ENCODE results near the gene PLB1. TPM values are rescaled to one million over a fixed set of nuclear protein-coding genes. Genes with fewer than 3 reads are reported as not detected.

The PLB1 gene
- polyA plus RNA-seq, 3 donors, result 20.2 to 35.8 (median 23.9) TPM

GRCh38 chr2:28626376-28626775, 130.5 kb downstream of the PLB1 start:
- Histone ChIP-seq H2AFZ (ENCODE audit: insufficient read depth, low read depth, low read length, poor library complexity, severe bottlenecking) (no peak overlapping the region), H3K36me3 (replicated peaks in 1 of 2; ENCODE audit: control insufficient read depth in 1 of 2, insufficient read depth in 2 of 2, low read length in 2 of 2) (peaks cover 46 to 54% of the 10 kb centered on the region in 2 donors), H4K20me1 (ENCODE audit: insufficient read depth, low read length) (no peaks in the 10 kb centered on the region), H3K9ac (ENCODE audit: insufficient read depth, low read length, poor library complexity, severe bottlenecking) (no peak overlapping the region), H3K4me2 (replicated peaks; ENCODE audit: extremely low read depth, low read length, poor library complexity, severe bottlenecking) (no peak overlapping the region), H3K79me2 (ENCODE audit: insufficient read depth, low read length) (no peaks in the 10 kb centered on the region), H3K9me3 (replicated peaks in 1 of 2; ENCODE audit: control insufficient read depth in 1 of 2, insufficient read depth in 1 of 2, low read length in 2 of 2) (no peaks in the 10 kb centered on the region), H3K4me1 (ENCODE audit: control insufficient read depth in 1 of 2, insufficient read depth in 2 of 2, low read length in 2 of 2) (peaks cover 27 to 30% of the 10 kb centered on the region in 2 donors), H3K27me3 (ENCODE audit: control insufficient read depth in 2 of 2, insufficient read depth in 2 of 2, low read length in 2 of 2) (no peaks in the 10 kb centered on the region), H3K27ac (ENCODE audit: low read depth in 1 of 2, low read length in 2 of 2) (no peak overlapping the region), H3K4me3 (replicated peaks in 1 of 3; ENCODE audit: low read depth in 2 of 3, low read length in 3 of 3) (no peak overlapping the region)
- Mint-ChIP-seq H3K27me3 (ENCODE audit: low read depth in 3 of 3) (peaks cover 0 to 3% (median 3%) of the 10 kb centered on the region in 3 donors), H3K36me3 (peaks cover 44 to 71% of the 10 kb centered on the region in 2 donors), H3K27ac (peak overlapping the region in 6 of 7 donors; percentile 32 to 99 (median 98)), H3K9me3 (no peaks in the 10 kb centered on the region), H3K4me1 (peaks cover 37% of the 10 kb centered on the region), H3K4me3 (no peak overlapping the region)
- no peak for DNase-seq
- intact Hi-C loops (cut with micrococcal nuclease), result no loop called here
- no peak for TF ChIP-seq CTCF (IDR thresholded peaks at IDR 0.05)
- WGBS (ENCODE audit: insufficient coverage), result 100% methylated on average over 1 of the region's 5 CpGs

DNA sequence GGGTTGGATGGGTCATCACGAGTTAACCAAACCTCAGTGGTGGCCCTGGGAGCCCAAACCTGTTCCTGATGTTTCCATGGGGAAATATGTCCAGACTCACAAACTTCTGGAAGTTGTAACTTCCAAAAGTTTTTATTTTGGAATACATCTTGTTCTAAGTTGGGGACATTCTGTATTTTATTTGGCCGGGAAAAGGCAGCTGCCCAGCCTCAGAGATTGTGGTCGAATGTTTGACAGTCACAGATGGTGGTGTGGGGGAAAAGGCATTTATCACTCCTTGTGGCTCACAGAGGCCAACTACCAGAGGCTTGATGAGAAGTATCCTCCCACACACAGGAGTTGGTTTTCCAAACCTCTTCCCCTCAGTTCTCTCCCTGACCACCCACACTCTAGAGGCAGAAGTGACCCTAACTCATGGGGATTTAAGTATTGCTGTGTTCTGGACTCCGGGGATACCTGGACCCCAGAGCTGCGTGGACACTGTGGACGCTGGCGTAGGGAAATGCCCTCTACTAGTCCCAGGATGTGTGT, 131.1 kb downstream of the PLB1 start:
- H3K27ac Mint-ChIP-seq, result peak overlapping the region in 6 of 7 donors; percentile 65 to 98 (median 77)
- peaks cover 21 to 25% of the 10 kb centered on the region in 2 donors for H3K4me1 ChIP-seq (ENCODE audit: control insufficient read depth in 1 of 2, insufficient read depth in 2 of 2, low read length in 2 of 2)
- H3K4me1 Mint-ChIP-seq, result peaks cover 31% of the 10 kb centered on the region
- no peak overlapping the region for H2AFZ ChIP-seq (ENCODE audit: insufficient read depth, low read depth, low read length, poor library complexity, severe bottlenecking)
- H3K9me3 ChIP-seq (replicated peaks in 1 of 2; ENCODE audit: control insufficient read depth in 1 of 2, insufficient read depth in 1 of 2, low read length in 2 of 2), result no peaks in the 10 kb centered on the region
- H3K79me2 ChIP-seq (ENCODE audit: insufficient read depth, low read length), result no peaks in the 10 kb centered on the region
- peaks cover 49 to 77% of the 10 kb centered on the region in 2 donors for H3K36me3 Mint-ChIP-seq
- no peaks in the 10 kb centered on the region for H4K20me1 ChIP-seq (ENCODE audit: insufficient read depth, low read length)
- H3K36me3 ChIP-seq (replicated peaks in 1 of 2; ENCODE audit: control insufficient read depth in 1 of 2, insufficient read depth in 2 of 2, low read length in 2 of 2), result peaks cover 52 to 60% of the 10 kb centered on the region in 2 donors
- H3K4me2 ChIP-seq (replicated peaks; ENCODE audit: extremely low read depth, low read length, poor library complexity, severe bottlenecking), result no peak overlapping the region
- H3K4me3 ChIP-seq (replicated peaks in 1 of 3; ENCODE audit: low read depth in 2 of 3, low read length in 3 of 3), result no peak overlapping the region
- no peak overlapping the region for H3K27ac ChIP-seq (ENCODE audit: low read depth in 1 of 2, low read length in 2 of 2)
- no peak for TF ChIP-seq CTCF (IDR thresholded peaks at IDR 0.05)
- 85% methylated on average over 5 of the region's 7 CpGs for WGBS (ENCODE audit: insufficient coverage)
- DNase-seq, result no peak
- no peak overlapping the region for H3K9ac ChIP-seq (ENCODE audit: insufficient read depth, low read length, poor library complexity, severe bottlenecking)
- H3K27me3 Mint-ChIP-seq (ENCODE audit: low read depth in 3 of 3), result peaks cover 0 to 3% (median 3%) of the 10 kb centered on the region in 3 donors
- intact Hi-C loops (cut with micrococcal nuclease), result no loop called here
- H3K4me3 Mint-ChIP-seq, result no peak overlapping the region
- no peaks in the 10 kb centered on the region for H3K9me3 Mint-ChIP-seq
- H3K27me3 ChIP-seq (ENCODE audit: control insufficient read depth in 2 of 2, insufficient read depth in 2 of 2, low read length in 2 of 2), result no peaks in the 10 kb centered on the region
